Tibial artery (tissue), 4 donors: ENCODE measurements around the gene ACBD4.
A peak's percentile ranks its signal among the peaks of the same experiment; 100 is the strongest.

Experiments used
- DNase-seq, 2 donors: peaks; one replicate each; pipeline ENCODE4 v3.0.0-alpha.2; 2019
- H3K27ac ChIP-seq, 2 donors: fragments of 200-600 bp; sonication (generic) in 1 of 2; 1 replicate in 1 of 2; 2 replicates in 1 of 2; pipeline ENCODE4 v1.5.1; 2018 to 2019; ENCODE audit warnings: mild to moderate bottlenecking in 1 of 2
- H3K27me3 ChIP-seq, 2 donors: fragments of 200-600 bp; sonication (generic) in 1 of 2; one replicate each; pipeline versions ENCODE4 v1.5.1 to v1.6.0; 2016 to 2019
- H3K36me3 ChIP-seq, 3 donors: fragments of 200-600 bp; sonication (generic) in 2 of 3; one replicate each; pipeline ENCODE4 v1.5.1; 2016 to 2019; ENCODE audit warnings: mild to moderate bottlenecking in 2 of 3
- H3K4me1 ChIP-seq, 4 donors: fragments of 200-600 bp; sonication (generic) in 2 of 4; 1 replicate in 3 of 4; 2 replicates in 1 of 4; pipeline ENCODE4 v1.5.1; 2016 to 2019
- H3K4me3 ChIP-seq, 2 donors: fragments of 200-600 bp; sonication (generic) in 1 of 2; 1 replicate in 1 of 2; 2 replicates in 1 of 2; pipeline ENCODE4 v1.5.1; 2018 to 2019; ENCODE audit warnings: mild to moderate bottlenecking in 2 of 2
- H3K9me3 ChIP-seq, 3 donors: fragments of 200-600 bp; sonication (generic) in 1 of 3; one replicate each; pipeline ENCODE4 v1.5.1; 2016 to 2019
- CTCF ChIP-seq, 2 experiments: fragments of 200-600 bp in 1 of 2; fragments of 450-650 bp in 1 of 2; IDR thresholded peaks; one replicate each; pipeline ENCODE4 v1.5.1; 2017 to 2019; ENCODE audit warnings: antibody characterized with exemption in 2 of 2, mild to moderate bottlenecking in 1 of 2, moderate library complexity in 1 of 2
- intact Hi-C: fragments of 100-400 bp; cut with DNase I; formaldehyde crosslinking; loops from one replicate; pipeline ENCODE4 v1.15.0; 2023; ENCODE audit warnings: low total_unique reads

The ACBD4 gene

GRCh38 chr17:45135978-45136791 lies 698 bp downstream of the ACBD4 start:
- peak overlapping the region; percentile 62 to 92 for H3K4me3 ChIP-seq
- peaks cover 6 to 30% (median 19%) of the 10 kb centered on the region in 4 donors for H3K4me1 ChIP-seq
- no peaks in the 10 kb centered on the region for H3K9me3 ChIP-seq
- peak overlapping the region; percentile 84 to 93 for H3K27ac ChIP-seq
- intact Hi-C loops: loop anchor here (2.0 kb wide), 1 partner anchor 61 kb away; no protein-coding TSS in a partner anchor
- DNase-seq: no peak
- peaks cover 0 to 26% (median 9%) of the 10 kb centered on the region in 3 donors for H3K36me3 ChIP-seq
- H3K27me3 ChIP-seq: no peaks in the 10 kb centered on the region
- TF ChIP-seq CTCF (IDR thresholded peaks at IDR 0.05): no peak

- TF ChIP-seq CTCF (IDR thresholded peaks at IDR 0.05): no peak
- H3K36me3 ChIP-seq: peaks cover 0 to 26% (median 9%) of the 10 kb centered on the region in 3 donors
- no peaks in the 10 kb centered on the region for H3K27me3 ChIP-seq
- H3K4me3 ChIP-seq: no peak overlapping the region
- no peaks in the 10 kb centered on the region for H3K9me3 ChIP-seq
- intact Hi-C loops: loop anchor here (2.0 kb wide), 1 partner anchor 60 kb away; no protein-coding TSS in a partner anchor
- H3K27ac ChIP-seq: peak overlapping the region; percentile 84 to 93
- peaks cover 6 to 22% (median 13%) of the 10 kb centered on the region in 4 donors for H3K4me1 ChIP-seq
- DNase-seq: no peak
These were observed 1.5 kb downstream of the ACBD4 start for GRCh38 chr17:45136846-45137560.

- no peak for DNase-seq
- H3K4me3 ChIP-seq: no peak overlapping the region
- H3K27ac ChIP-seq: peak overlapping the region in 1 of 2 donors; percentile 84
- no peak for TF ChIP-seq CTCF (IDR thresholded peaks at IDR 0.05)
- H3K36me3 ChIP-seq: peaks cover 0 to 26% (median 9%) of the 10 kb centered on the region in 3 donors
- H3K9me3 ChIP-seq: no peaks in the 10 kb centered on the region
- H3K27me3 ChIP-seq: no peaks in the 10 kb centered on the region
- intact Hi-C loops: loop anchor here (2.0 kb wide), 1 partner anchor 59 kb away; no protein-coding TSS in a partner anchor
- H3K4me1 ChIP-seq: peaks cover 6 to 22% (median 13%) of the 10 kb centered on the region in 4 donors
These were observed 2.2 kb downstream of the ACBD4 start for GRCh38 chr17:45137561-45138305.

GRCh38 chr17:45138911-45139532 lies 3.5 kb downstream of the ACBD4 start:
- no peaks in the 10 kb centered on the region for H3K9me3 ChIP-seq
- no peak for TF ChIP-seq CTCF (IDR thresholded peaks at IDR 0.05)
- H3K27ac ChIP-seq: no peak overlapping the region
- peaks cover 0 to 26% (median 9%) of the 10 kb centered on the region in 3 donors for H3K36me3 ChIP-seq
- H3K4me3 ChIP-seq: no peak overlapping the region
- peaks cover 6 to 26% (median 21%) of the 10 kb centered on the region in 4 donors for H3K4me1 ChIP-seq
- intact Hi-C loops: no loop called here
- DNase-seq: no peak
- H3K27me3 ChIP-seq: no peaks in the 10 kb centered on the region

GRCh38 chr17:45139533-45139920 lies 4.0 kb downstream of the ACBD4 start:
- no peak for TF ChIP-seq CTCF (IDR thresholded peaks at IDR 0.05)
- no peak for DNase-seq
- H3K27ac ChIP-seq: no peak overlapping the region
- no peaks in the 10 kb centered on the region for H3K9me3 ChIP-seq
- H3K27me3 ChIP-seq: no peaks in the 10 kb centered on the region
- intact Hi-C loops: no loop called here
- H3K4me1 ChIP-seq: peaks cover 6 to 32% (median 23%) of the 10 kb centered on the region in 4 donors
- H3K4me3 ChIP-seq: no peak overlapping the region
- H3K36me3 ChIP-seq: peaks cover 0 to 26% (median 9%) of the 10 kb centered on the region in 3 donors
